ENCODE measurements around the gene PTP4A1. TPM values are rescaled to one million over a fixed set of nuclear protein-coding genes. Genes with fewer than 3 reads are reported as not detected.

Gene PTP4A1
- total and polyA plus RNA-seq, 2 of the 13 experiments (the other 11 are each of a cell fraction or from before 2014, with no cell fraction given), result 141 to 376 TPM

DNA sequence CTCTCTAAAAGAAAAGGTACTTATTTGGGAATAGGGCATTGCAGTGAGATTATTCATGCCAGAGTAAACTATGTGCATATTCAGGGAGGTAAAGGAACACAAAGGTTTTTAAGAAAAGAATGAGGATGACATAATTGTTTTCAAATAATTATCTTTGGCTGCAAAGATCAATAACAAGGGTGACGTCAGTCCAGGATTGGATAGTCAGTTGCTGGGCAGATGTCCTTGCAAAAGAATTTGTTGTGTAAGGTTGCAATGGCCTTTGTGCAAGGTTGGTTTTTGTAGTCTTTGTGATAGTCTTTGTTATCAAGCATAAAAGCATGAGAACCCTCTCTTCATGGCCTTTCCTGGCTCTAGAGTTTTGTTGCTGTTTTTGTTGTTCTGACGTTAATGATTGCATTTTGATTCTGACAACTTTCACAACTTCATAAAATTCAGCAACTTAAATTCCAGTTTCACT lies 17.7 kb downstream of the PTP4A1 start (continued):
- TF ChIP-seq, protein P1, sequence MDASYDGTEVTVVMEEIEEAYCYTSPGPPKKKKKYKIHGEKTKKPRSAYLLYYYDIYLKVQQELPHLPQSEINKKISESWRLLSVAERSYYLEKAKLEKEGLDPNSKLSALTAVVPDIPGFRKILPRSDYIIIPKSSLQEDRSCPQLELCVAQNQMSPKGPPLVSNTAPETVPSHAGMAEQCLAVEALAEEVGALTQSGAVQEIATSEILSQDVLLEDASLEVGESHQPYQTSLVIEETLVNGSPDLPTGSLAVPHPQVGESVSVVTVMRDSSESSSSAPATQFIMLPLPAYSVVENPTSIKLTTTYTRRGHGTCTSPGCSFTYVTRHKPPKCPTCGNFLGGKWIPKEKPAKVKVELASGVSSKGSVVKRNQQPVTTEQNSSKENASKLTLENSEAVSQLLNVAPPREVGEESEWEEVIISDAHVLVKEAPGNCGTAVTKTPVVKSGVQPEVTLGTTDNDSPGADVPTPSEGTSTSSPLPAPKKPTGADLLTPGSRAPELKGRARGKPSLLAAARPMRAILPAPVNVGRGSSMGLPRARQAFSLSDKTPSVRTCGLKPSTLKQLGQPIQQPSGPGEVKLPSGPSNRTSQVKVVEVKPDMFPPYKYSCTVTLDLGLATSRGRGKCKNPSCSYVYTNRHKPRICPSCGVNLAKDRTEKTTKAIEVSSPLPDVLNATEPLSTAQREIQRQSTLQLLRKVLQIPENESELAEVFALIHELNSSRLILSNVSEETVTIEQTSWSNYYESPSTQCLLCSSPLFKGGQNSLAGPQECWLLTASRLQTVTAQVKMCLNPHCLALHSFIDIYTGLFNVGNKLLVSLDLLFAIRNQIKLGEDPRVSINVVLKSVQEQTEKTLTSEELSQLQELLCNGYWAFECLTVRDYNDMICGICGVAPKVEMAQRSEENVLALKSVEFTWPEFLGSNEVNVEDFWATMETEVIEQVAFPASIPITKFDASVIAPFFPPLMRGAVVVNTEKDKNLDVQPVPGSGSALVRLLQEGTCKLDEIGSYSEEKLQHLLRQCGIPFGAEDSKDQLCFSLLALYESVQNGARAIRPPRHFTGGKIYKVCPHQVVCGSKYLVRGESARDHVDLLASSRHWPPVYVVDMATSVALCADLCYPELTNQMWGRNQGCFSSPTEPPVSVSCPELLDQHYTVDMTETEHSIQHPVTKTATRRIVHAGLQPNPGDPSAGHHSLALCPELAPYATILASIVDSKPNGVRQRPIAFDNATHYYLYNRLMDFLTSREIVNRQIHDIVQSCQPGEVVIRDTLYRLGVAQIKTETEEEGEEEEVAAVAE (CRISPR knock-in tag; IDR thresholded peaks at IDR 0.05; ENCODE audit: borderline replicate concordance), result peak; percentile 72; the same call in 1 of the 2 replicates
- 0 out of 2 replicates have a peak, but pooled peaks have one; percentile 29 for TF ChIP-seq CCDC6 (CRISPR knock-in tag; IDR thresholded peaks at IDR 0.05)
- TF ChIP-seq PPARG (CRISPR knock-in tag; conservative IDR thresholded peaks at IDR 0.05), result peak; percentile 80
- TF ChIP-seq, protein P2, sequence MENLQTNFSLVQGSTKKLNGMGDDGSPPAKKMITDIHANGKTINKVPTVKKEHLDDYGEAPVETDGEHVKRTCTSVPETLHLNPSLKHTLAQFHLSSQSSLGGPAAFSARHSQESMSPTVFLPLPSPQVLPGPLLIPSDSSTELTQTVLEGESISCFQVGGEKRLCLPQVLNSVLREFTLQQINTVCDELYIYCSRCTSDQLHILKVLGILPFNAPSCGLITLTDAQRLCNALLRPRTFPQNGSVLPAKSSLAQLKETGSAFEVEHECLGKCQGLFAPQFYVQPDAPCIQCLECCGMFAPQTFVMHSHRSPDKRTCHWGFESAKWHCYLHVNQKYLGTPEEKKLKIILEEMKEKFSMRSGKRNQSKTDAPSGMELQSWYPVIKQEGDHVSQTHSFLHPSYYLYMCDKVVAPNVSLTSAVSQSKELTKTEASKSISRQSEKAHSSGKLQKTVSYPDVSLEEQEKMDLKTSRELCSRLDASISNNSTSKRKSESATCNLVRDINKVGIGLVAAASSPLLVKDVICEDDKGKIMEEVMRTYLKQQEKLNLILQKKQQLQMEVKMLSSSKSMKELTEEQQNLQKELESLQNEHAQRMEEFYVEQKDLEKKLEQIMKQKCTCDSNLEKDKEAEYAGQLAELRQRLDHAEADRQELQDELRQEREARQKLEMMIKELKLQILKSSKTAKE (CRISPR knock-in tag; IDR thresholded peaks at IDR 0.05; ENCODE audit: borderline replicate concordance), result no peak
- no peak for TF ChIP-seq ZKSCAN5 (CRISPR knock-in tag; IDR thresholded peaks at IDR 0.05)
- TF ChIP-seq MTF2 (CRISPR knock-in tag; IDR thresholded peaks at IDR 0.05; ENCODE audit: borderline replicate concordance), result no peak
- 0 out of 2 replicates have a peak, but pooled peaks have one; percentile 38 for TF ChIP-seq TRIM24 (CRISPR knock-in tag; IDR thresholded peaks at IDR 0.05)
- TF ChIP-seq FOXA3 (CRISPR knock-in tag; IDR thresholded peaks at IDR 0.05), result peak; percentile 88
- no peak for TF ChIP-seq ZSCAN22 (CRISPR knock-in tag; IDR thresholded peaks at IDR 0.05)
- TF ChIP-seq ESRRA (CRISPR knock-in tag; IDR thresholded peaks at IDR 0.05; ENCODE audit: low read depth), result peak; percentile 55; the same call in 1 of the 2 replicates
- TF ChIP-seq, protein P3, sequence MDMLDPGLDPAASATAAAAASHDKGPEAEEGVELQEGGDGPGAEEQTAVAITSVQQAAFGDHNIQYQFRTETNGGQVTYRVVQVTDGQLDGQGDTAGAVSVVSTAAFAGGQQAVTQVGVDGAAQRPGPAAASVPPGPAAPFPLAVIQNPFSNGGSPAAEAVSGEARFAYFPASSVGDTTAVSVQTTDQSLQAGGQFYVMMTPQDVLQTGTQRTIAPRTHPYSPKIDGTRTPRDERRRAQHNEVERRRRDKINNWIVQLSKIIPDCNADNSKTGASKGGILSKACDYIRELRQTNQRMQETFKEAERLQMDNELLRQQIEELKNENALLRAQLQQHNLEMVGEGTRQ (IDR thresholded peaks at IDR 0.05; ENCODE audit: low read depth, low read length), result no peak
- TF ChIP-seq, protein P3 (CRISPR knock-in tag; IDR thresholded peaks at IDR 0.05; ENCODE audit: borderline replicate concordance), result peak; percentile 36; the same call in 1 of the 2 replicates
- TF ChIP-seq NR2C2 (CRISPR knock-in tag; IDR thresholded peaks at IDR 0.05; ENCODE audit: borderline replicate concordance), result 0 out of 2 replicates have a peak, but pooled peaks have one; percentile 14
- TF ChIP-seq ATF4 (CRISPR knock-in tag; IDR thresholded peaks at IDR 0.05), result peak in 1 of 2 experiments; percentile 76; a peak in 2 of 4 replicates
- no peak for TF ChIP-seq ZFX (CRISPR knock-in tag; IDR thresholded peaks at IDR 0.05; ENCODE audit: low read depth)
- TF ChIP-seq GABPA (IDR thresholded peaks at IDR 0.05; ENCODE audit: low read depth, low read length), result no peak
- no peak for TF ChIP-seq GABPA (CRISPR knock-in tag; IDR thresholded peaks at IDR 0.05; ENCODE audit: low read depth)
- TF ChIP-seq TAF1 (CRISPR knock-in tag; IDR thresholded peaks at IDR 0.05), result no peak
- peak; percentile 97 for TF ChIP-seq CEBPB (IDR thresholded peaks at IDR 0.05; ENCODE audit: borderline replicate concordance, low read depth, low read length)
- TF ChIP-seq SALL1 (CRISPR knock-in tag; IDR thresholded peaks at IDR 0.05), result peak; percentile 78; the same call in 1 of the 2 replicates
- TF ChIP-seq JUNB (CRISPR knock-in tag; IDR thresholded peaks at IDR 0.05; ENCODE audit: borderline replicate concordance), result peak; percentile 52; the same call in 1 of the 2 replicates
